D721Med (cell line): Measurements from ENCODE around the gene EPHA2.
"Not testable (repeated sequence)": the region's sequence is repeated elsewhere in the genome, so short reads cannot be mapped to it uniquely, and the experiment has no call there.

Experiments
- DNase-seq: peaks from one replicate; pipeline ENCODE4 v3.0.0; 2011; ENCODE audit warnings: low spot score; ENCODE audit not compliant: insufficient read length
- FAIRE-seq: peaks from 2 replicates; lab custom pipeline; 2011; peaks lifted over from hg19 to GRCh38; lab: Jason Lieb, UNC
- CTCF ChIP-seq: IDR thresholded peaks from 2 replicates; pipeline ENCODE4 v1.5.1; 2012; ENCODE audit warnings: mild to moderate bottlenecking, control low read depth; ENCODE audit not compliant: insufficient read depth; ENCODE audit errors: missing control alignments

The EPHA2 gene

GRCh38 chr1:16199700-16200099 is 43.8 kb upstream of the EPHA2 start:
- FAIRE-seq: no peak
- no peak for TF ChIP-seq CTCF

GRCh38 chr1:16199157-16199501 is 43.3 kb upstream of the EPHA2 start:
- DNase-seq (no peak), FAIRE-seq (no peak)
- no peak for TF ChIP-seq CTCF

More at GRCh38 chr1:16199700-16200099, 43.8 kb upstream of the EPHA2 start:
- DNase-seq: no peak

GRCh38 chr1:16198444-16199156 is 42.7 kb upstream of the EPHA2 start:
- DNase-seq: no peak
- TF ChIP-seq CTCF: no peak
- FAIRE-seq: no peak

- FAIRE-seq (no peak), DNase-seq (no peak)
- TF ChIP-seq CTCF: no peak
Observed at GRCh38 chr1:16196874-16197273, 41.0 kb upstream of the EPHA2 start.

GRCh38 chr1:16196139-16196538 is 40.3 kb upstream of the EPHA2 start:
- DNase-seq, FAIRE-seq: not testable (repeated sequence)

GRCh38 chr1:16195518-16195905 is 39.6 kb upstream of the EPHA2 start:
- no peak for TF ChIP-seq CTCF
- FAIRE-seq (no peak), DNase-seq (no peak)

GRCh38 chr1:16191916-16192546 is 36.2 kb upstream of the EPHA2 start:
- TF ChIP-seq CTCF: no peak
- no peak for FAIRE-seq
- no peak for DNase-seq
